OCI-LY7 (cell line): ENCODE results near the gene CSTPP1. TPM values are rescaled to one million over a fixed set of nuclear protein-coding genes. Genes with fewer than 3 reads are reported as not detected.

Experiments
- BruUV-seq: library from RNA; stranded (reverse); fragments of 400-500 nt; replicated peaks from 2 replicates; lab custom pipeline; 2021; lab: Mats Ljungman, UMichigan
- CTCF ChIA-PET: fragments of 300-600 bp; sonication (Branson Sonifier 250); formaldehyde crosslinking; loops from one replicate; lab custom pipeline; 2022; ENCODE audit warnings: antibody characterized with exemption; ENCODE audit not compliant: unreplicated experiment; lab: Charles Lee
- POLR2A ChIA-PET: fragments of 300-600 bp; sonication (Branson Sonifier 250); formaldehyde crosslinking; loops from one replicate; lab custom pipeline; 2022; ENCODE audit warnings: antibody characterized with exemption; lab: Charles Lee
- DNase-seq: peaks from one replicate; pipeline ENCODE4 v3.0.0-alpha.2; 2015; ENCODE audit warnings: low spot score
- H2AFZ ChIP-seq: fragments of 200-600 bp; sonication (generic), shearing (Covaris generic); 2 replicates; pipeline ENCODE4 v1.6.1; 2014; ENCODE audit warnings: mild to moderate bottlenecking, antibody characterized with exemption, low read length, moderate library complexity
- H3K27ac ChIP-seq: fragments of 200-600 bp; sonication (generic); 2 replicates; pipeline ENCODE4 v1.5.1; 2014; ENCODE audit warnings: mixed run types, low read depth, mild to moderate bottlenecking, moderate library complexity, low read length, inconsistent platforms; ENCODE audit not compliant: poor library complexity, severe bottlenecking
- H3K36me3 ChIP-seq: fragments of 200-600 bp; sonication (generic); 2 replicates; pipeline ENCODE4 v1.6.1; 2014; ENCODE audit warnings: mild to moderate bottlenecking, antibody characterized with exemption, low read length, moderate library complexity, mixed read lengths; ENCODE audit not compliant: insufficient read depth
- H3K4me1 ChIP-seq: fragments of 200-600 bp; sonication (generic); 2 replicates; pipeline ENCODE4 v1.5.1; 2014; ENCODE audit warnings: mild to moderate bottlenecking, low read length; ENCODE audit not compliant: insufficient read depth, poor library complexity, severe bottlenecking
- H3K4me2 ChIP-seq: fragments of 200-600 bp; sonication (generic); 2 replicates; pipeline ENCODE4 v1.6.1; 2014; ENCODE audit warnings: mild to moderate bottlenecking, low read length
- H3K4me3 ChIP-seq: fragments of 200-600 bp; sonication (generic); 2 replicates; pipeline ENCODE4 v1.5.1; 2014; ENCODE audit warnings: mild to moderate bottlenecking, low read depth, low read length; ENCODE audit not compliant: poor library complexity, severe bottlenecking
- H3K79me2 ChIP-seq: fragments of 200-600 bp; sonication (generic); 2 replicates; pipeline ENCODE4 v1.6.1; 2016; ENCODE audit warnings: low read depth, mild to moderate bottlenecking, low read length, moderate library complexity, mixed read lengths; ENCODE audit not compliant: insufficient read depth
- H3K9me2 ChIP-seq: fragments of 200-600 bp; sonication (generic); 2 replicates; pipeline ENCODE4 v1.6.1; 2016; ENCODE audit warnings: mild to moderate bottlenecking, low read length, mixed read lengths; ENCODE audit not compliant: insufficient read depth
- H3K9me3 ChIP-seq: fragments of 200-600 bp; sonication (generic); 2 replicates; pipeline ENCODE4 v1.6.1; 2014; ENCODE audit warnings: mild to moderate bottlenecking, mixed run types, low read length, mixed read lengths
- H4K20me1 ChIP-seq: fragments of 200-600 bp; sonication (generic); 2 replicates; pipeline ENCODE4 v1.6.1; 2014; ENCODE audit warnings: mild to moderate bottlenecking, antibody characterized with exemption, low read length, moderate library complexity, mixed read lengths; ENCODE audit not compliant: insufficient read depth
- CTCF ChIP-seq: fragments of 200-600 bp; sonication (generic); conservative IDR thresholded peaks from 2 replicates; pipeline ENCODE4 v1.5.1; 2014; ENCODE audit warnings: mild to moderate bottlenecking, antibody characterized with exemption, low read length, moderate library complexity, mixed read lengths
- EZH2phosphoT487 ChIP-seq: fragments of 200-600 bp; sonication (generic); IDR thresholded peaks from 2 replicates; pipeline ENCODE4 v1.6.1; 2018; ENCODE audit warnings: low read depth, borderline replicate concordance, mild to moderate bottlenecking, mixed run types, antibody characterized with exemption, low read length, moderate library complexity, mixed read lengths
- intact Hi-C: fragments of 100-400 bp; cut with micrococcal nuclease; formaldehyde crosslinking; loops from one replicate; pipeline ENCODE4 v1.10.0; 2022; ENCODE audit not compliant: unreplicated experiment
- total RNA-seq, 2 experiments: library from RNA; depleted of rRNA in 1 of 2; stranded (reverse); fragments of >200 nt in 1 of 2; shearing (Covaris generic) in 1 of 2; gene quantifications; 2 replicates each; pipeline ENCODE4 v1.2.3, GENCODE V29; 2014 to 2022

The CSTPP1 gene
- total RNA-seq, 2 experiments from 2014 or later, result 39.6 to 43.1 TPM

GRCh38 chr11:46963844-46964243 lies 27.3 kb downstream of the CSTPP1 start:
- no peaks in the 10 kb centered on the region for H3K4me1 ChIP-seq
- no peak overlapping the region for H3K4me3 ChIP-seq
- CTCF ChIA-PET, result no interaction called here
- no peak for TF ChIP-seq EZH2phosphoT487
- BruUV-seq, result no TSS peak
- DNase-seq, result no peak
- POLR2A ChIA-PET, result interaction anchor here (0.6 to 2.2 kb wide), 13 partner anchors 8 to 236 kb away, joined by 3 to 8 read pairs (median 4); partner anchors contain the start of gene CSTPP1
- no peaks in the 10 kb centered on the region for H3K9me2 ChIP-seq
- H4K20me1 ChIP-seq, result no peaks in the 10 kb centered on the region
- no peak overlapping the region for H3K4me2 ChIP-seq
- H3K79me2 ChIP-seq, result peaks cover 6% of the 10 kb centered on the region; the same call in 1 of the 2 replicates
- intact Hi-C loops, result no loop called here
- H3K36me3 ChIP-seq, result peaks cover 43% of the 10 kb centered on the region
- no peak overlapping the region for H3K27ac ChIP-seq
- H3K9me3 ChIP-seq, result peaks cover 26% of the 10 kb centered on the region
- no peak overlapping the region for H2AFZ ChIP-seq

- ChIA-PET POLR2A (interaction anchor here (0.5 to 2.4 kb wide), 9 partner anchors 9 to 360 kb away, joined by 3 to 15 read pairs (median 3); no protein-coding TSS in a partner anchor), CTCF (no interaction called here)
- H3K4me3 ChIP-seq, result no peak overlapping the region
- H3K4me1 ChIP-seq, result no peaks in the 10 kb centered on the region
- no peak overlapping the region for H3K27ac ChIP-seq
- H3K9me3 ChIP-seq, result no peaks in the 10 kb centered on the region; the same call in 1 of the 2 replicates
- TF ChIP-seq CTCF (no peak), EZH2phosphoT487 (no peak)
- peaks cover 6% of the 10 kb centered on the region; the same call in 1 of the 2 replicates for H3K79me2 ChIP-seq
- no TSS peak for BruUV-seq
- no peak overlapping the region for H3K4me2 ChIP-seq
- peaks cover 23% of the 10 kb centered on the region for H3K36me3 ChIP-seq
- H2AFZ ChIP-seq, result no peak overlapping the region
- H3K9me2 ChIP-seq, result no peaks in the 10 kb centered on the region
- intact Hi-C loops, result no loop called here
- no peak for DNase-seq
- no peaks in the 10 kb centered on the region for H4K20me1 ChIP-seq
These were observed 30.2 kb downstream of the CSTPP1 start for GRCh38 chr11:46966773-46967172.

- no peak overlapping the region for H3K4me3 ChIP-seq
- no peak for TF ChIP-seq EZH2phosphoT487
- TF ChIP-seq CTCF, result no peak
- no TSS peak for BruUV-seq
- POLR2A ChIA-PET, result interaction anchor here (0.8 to 2.4 kb wide), 6 partner anchors 8 to 33 kb away, joined by 3 to 15 read pairs (median 4); no protein-coding TSS in a partner anchor
- H3K27ac ChIP-seq, result no peak overlapping the region
- H3K9me2 ChIP-seq, result no peaks in the 10 kb centered on the region
- H3K9me3 ChIP-seq, result no peaks in the 10 kb centered on the region; the same call in 1 of the 2 replicates
- H4K20me1 ChIP-seq, result no peaks in the 10 kb centered on the region
- H3K36me3 ChIP-seq, result peaks cover 17% of the 10 kb centered on the region
- no peak overlapping the region for H3K4me2 ChIP-seq
- intact Hi-C loops, result no loop called here
- no peak overlapping the region for H2AFZ ChIP-seq
- DNase-seq, result no peak
- H3K4me1 ChIP-seq, result no peaks in the 10 kb centered on the region
- CTCF ChIA-PET, result no interaction called here
- peaks cover 6% of the 10 kb centered on the region; the same call in 1 of the 2 replicates for H3K79me2 ChIP-seq
These were observed 31.4 kb downstream of the CSTPP1 start for GRCh38 chr11:46967962-46968361.
